HCT116 (cell line): ENCODE measurements around the gene CDH13. TPM values are rescaled to one million over a fixed set of nuclear protein-coding genes. Genes with fewer than 3 reads are reported as not detected.

ENCODE experiments used
- ATAC-seq: fragments of 200-7000 bp; cut with Tn5 transposase; 2 replicates; pipeline ENCODE4 v1.9.1; 2020; ENCODE audit warnings: mild to moderate bottlenecking, moderate library complexity
- BruUV-seq: library from RNA; stranded (reverse); fragments of 400-500 nt; replicated peaks from 2 replicates; lab custom pipeline; 2021; lab: Mats Ljungman, UMichigan
- CTCF ChIA-PET: fragments of 300-600 bp; sonication (Branson Sonifier 250); formaldehyde crosslinking; loops from one replicate; lab custom pipeline; 2021; ENCODE audit warnings: antibody characterized with exemption; lab: Charles Lee
- POLR2A ChIA-PET: fragments of 300-600, 350-600 bp; sonication (Branson Sonifier 250); formaldehyde crosslinking; loops from one replicate; lab custom pipeline; 2021; ENCODE audit warnings: antibody characterized with exemption; lab: Charles Lee
- RAD21 ChIA-PET, 2 experiments: fragments of 300-600 bp; sonication (Branson Sonifier 250); formaldehyde crosslinking; loops; one replicate each; lab custom pipeline; 2023; ENCODE audit warnings: low total read pairs in 2 of 2; ENCODE audit not compliant: uncharacterized antibody in 2 of 2, unreplicated experiment in 2 of 2, low non-redundant PET in 1 of 2; lab: Charles Lee
- DNase-seq: peaks from one replicate; pipeline ENCODE4 v3.0.0-alpha.2; 2010; ENCODE audit warnings: low read depth, low spot score
- H2AFZ ChIP-seq: fragments of 200-600 bp; shearing (Covaris generic), sonication (generic); 2 replicates; pipeline ENCODE4 v1.6.1; 2017; ENCODE audit warnings: low read depth, mixed run types, mixed read lengths, antibody characterized with exemption, low read length; ENCODE audit not compliant: poor library complexity, severe bottlenecking
- H3K27ac ChIP-seq: 2 replicates; pipeline ENCODE4 v1.5.1; 2012; ENCODE audit warnings: low read depth, low read length
- H3K27me3 ChIP-seq: fragments of 200-600 bp; sonication (generic); 2 replicates; pipeline ENCODE4 v1.6.1; 2016; ENCODE audit warnings: mixed run types, low read length, mixed read lengths; ENCODE audit not compliant: insufficient read depth
- H3K36me3 ChIP-seq, 2 experiments: fragments of 200-500 bp in 1 of 2; fragments of 200-600 bp in 1 of 2; sonication (Bioruptor generic) in 1 of 2; sonication (generic) in 1 of 2; 2 replicates each; pipeline versions ENCODE4 v1.5.1 to v1.6.1; 2014 to 2016; ENCODE audit warnings: low read length in 2 of 2, inconsistent platforms in 1 of 2, mixed read lengths in 1 of 2, mixed run types in 1 of 2; ENCODE audit not compliant: insufficient read depth in 2 of 2, control insufficient read depth in 1 of 2
- H3K4me1 ChIP-seq, 2 experiments: fragments of 200-600 bp in 1 of 2; sonication (generic) in 1 of 2; 2 replicates each; pipeline versions ENCODE4 v1.5.1 to v1.6.1; 2012 to 2017; ENCODE audit warnings: low read length in 2 of 2, inconsistent platforms in 1 of 2, mild to moderate bottlenecking in 1 of 2, mixed read lengths in 1 of 2, mixed run types in 1 of 2, moderate library complexity in 1 of 2; ENCODE audit not compliant: insufficient read depth in 2 of 2, control insufficient read depth in 1 of 2
- H3K4me2 ChIP-seq: fragments of 200-600 bp; sonication (generic); 2 replicates; pipeline ENCODE4 v1.6.1; 2017; ENCODE audit warnings: mixed run types, low read length, mixed read lengths
- H3K4me3 ChIP-seq, 2 experiments: fragments of 200-600 bp in 1 of 2; sonication (generic) in 1 of 2; replicated peaks in 1 of 2; 2 replicates each; pipeline ENCODE4 v1.5.1; 2011 to 2016; ENCODE audit warnings: low read length in 2 of 2, control low read depth in 1 of 2, low read depth in 1 of 2, mild to moderate bottlenecking in 1 of 2, mixed read lengths in 1 of 2, mixed run types in 1 of 2
- H3K79me2 ChIP-seq: fragments of 200-600 bp; sonication (generic); 2 replicates; pipeline ENCODE4 v1.6.1; 2017; ENCODE audit warnings: mild to moderate bottlenecking, mixed run types, low read length, moderate library complexity, mixed read lengths; ENCODE audit not compliant: insufficient read depth
- H3K9ac ChIP-seq: fragments of 200-600 bp; sonication (generic); 2 replicates; pipeline ENCODE4 v1.6.1; 2016; ENCODE audit warnings: low read length, mixed read lengths
- H3K9me2 ChIP-seq: fragments of 200-600 bp; sonication (generic), shearing (Covaris generic); 2 replicates; pipeline ENCODE4 v1.6.1; 2017; ENCODE audit warnings: mixed run types, mild to moderate bottlenecking, moderate library complexity; ENCODE audit not compliant: insufficient read depth
- H3K9me3 ChIP-seq, 2 experiments: fragments of 200-500 bp in 1 of 2; fragments of 200-600 bp in 1 of 2; sonication (Bioruptor generic) in 1 of 2; sonication (generic) in 1 of 2; 2 replicates each; pipeline ENCODE4 v1.6.1; 2014 to 2017; ENCODE audit warnings: low read length in 2 of 2, mixed read lengths in 2 of 2, inconsistent platforms in 1 of 2, low read depth in 1 of 2, mild to moderate bottlenecking in 1 of 2, mixed run types in 1 of 2, moderate library complexity in 1 of 2; ENCODE audit not compliant: control insufficient read depth in 1 of 2, insufficient read depth in 1 of 2
- H4K20me1 ChIP-seq: fragments of 200-600 bp; sonication (generic), shearing (Covaris generic); 2 replicates; pipeline ENCODE4 v1.6.1; 2017; ENCODE audit warnings: mixed run types, mild to moderate bottlenecking, moderate library complexity; ENCODE audit not compliant: insufficient read depth
- CEBPB ChIP-seq: IDR thresholded peaks from 2 replicates; pipeline ENCODE4 v1.6.1; 2012; ENCODE audit warnings: low read depth
- EGR1 ChIP-seq: IDR thresholded peaks from 2 replicates; pipeline ENCODE4 v1.6.1; 2012; ENCODE audit warnings: low read depth
- EZH2 ChIP-seq: fragments of 200-600 bp; sonication (generic); IDR thresholded peaks from 2 replicates; pipeline ENCODE4 v1.6.1; 2017; ENCODE audit warnings: antibody characterized with exemption, mixed run types
- EZH2phosphoT487 ChIP-seq: fragments of 200-600 bp; IDR thresholded peaks from 2 replicates; pipeline ENCODE4 v1.6.1; 2018; ENCODE audit warnings: antibody characterized with exemption, borderline replicate concordance
- FOSL1 ChIP-seq: IDR thresholded peaks from 2 replicates; pipeline ENCODE4 v1.6.1; 2012; ENCODE audit warnings: low read depth
- JUND ChIP-seq: IDR thresholded peaks from 2 replicates; pipeline ENCODE4 v1.6.1; 2012
- MAX ChIP-seq: IDR thresholded peaks from 2 replicates; pipeline ENCODE4 v1.6.1; 2012
- POLR2A ChIP-seq: IDR thresholded peaks from 2 replicates; pipeline ENCODE4 v1.7.0; 2011; ENCODE audit warnings: borderline replicate concordance; ENCODE audit not compliant: insufficient read depth, insufficient read length; ENCODE audit errors: extremely low read depth
- POLR2AphosphoS5 ChIP-seq: IDR thresholded peaks from 2 replicates; pipeline ENCODE4 v1.6.1; 2011; ENCODE audit warnings: mild to moderate bottlenecking, low read depth, low read length, moderate library complexity
- SIN3A ChIP-seq: IDR thresholded peaks from 2 replicates; pipeline ENCODE4 v1.6.1; 2012; ENCODE audit warnings: low read depth
- SP1 ChIP-seq: IDR thresholded peaks from 2 replicates; pipeline ENCODE4 v1.6.1; 2012; ENCODE audit warnings: low read depth
- TCF7L2 ChIP-seq: IDR thresholded peaks from 2 replicates; pipeline ENCODE4 v1.7.0; 2011; ENCODE audit warnings: borderline replicate concordance, inconsistent platforms; ENCODE audit not compliant: insufficient read depth, insufficient read length; ENCODE audit errors: extremely low read depth
- ZFX ChIP-seq: fragments of 450-650 bp; IDR thresholded peaks from 2 replicates; pipeline ENCODE4 v1.6.1; 2017
- ZNF274 ChIP-seq: fragments of 200-500 bp; sonication (Bioruptor generic); IDR thresholded peaks from 2 replicates; pipeline ENCODE4 v1.6.1; 2014; ENCODE audit warnings: mild to moderate bottlenecking, low read depth, low read length, inconsistent platforms
- intact Hi-C: fragments of 100-400 bp; cut with micrococcal nuclease; formaldehyde crosslinking; loops from 2 replicates; pipeline ENCODE4 v1.10.0; 2022
- total RNA-seq: library from RNA; stranded (reverse); gene quantifications from one replicate; pipeline ENCODE4 v1.2.1, GENCODE V29; 2021; ENCODE audit not compliant: unreplicated experiment
- TF ChIP-seq, protein P1 (sequence below): IDR thresholded peaks from 2 replicates; pipeline ENCODE4 v1.6.1; 2012
- TF ChIP-seq, protein P2 (sequence below): IDR thresholded peaks from 2 replicates; pipeline ENCODE4 v1.6.1; 2012; ENCODE audit warnings: low read depth

CDH13 gene
- total RNA-seq, 1 experiment from 2014 or later = not detected

- no peak for TF ChIP-seq ZFX
- TF ChIP-seq SP1 = no peak
- no peak for TF ChIP-seq MAX
- no peak for TF ChIP-seq POLR2AphosphoS5
- TF ChIP-seq POLR2A = no peak
- no peak for TF ChIP-seq EZH2phosphoT487
- TF ChIP-seq SIN3A = no peak
- no peak for TF ChIP-seq JUND
- TF ChIP-seq FOSL1 = no peak
- no peak for TF ChIP-seq EGR1
- no peak for TF ChIP-seq ZNF274
- no peak for TF ChIP-seq TCF7L2
- no peak for TF ChIP-seq EZH2
- TF ChIP-seq, protein P1, sequence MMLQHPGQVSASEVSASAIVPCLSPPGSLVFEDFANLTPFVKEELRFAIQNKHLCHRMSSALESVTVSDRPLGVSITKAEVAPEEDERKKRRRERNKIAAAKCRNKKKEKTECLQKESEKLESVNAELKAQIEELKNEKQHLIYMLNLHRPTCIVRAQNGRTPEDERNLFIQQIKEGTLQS = no peak
- no peak for TF ChIP-seq CEBPB
- TF ChIP-seq, protein P2, sequence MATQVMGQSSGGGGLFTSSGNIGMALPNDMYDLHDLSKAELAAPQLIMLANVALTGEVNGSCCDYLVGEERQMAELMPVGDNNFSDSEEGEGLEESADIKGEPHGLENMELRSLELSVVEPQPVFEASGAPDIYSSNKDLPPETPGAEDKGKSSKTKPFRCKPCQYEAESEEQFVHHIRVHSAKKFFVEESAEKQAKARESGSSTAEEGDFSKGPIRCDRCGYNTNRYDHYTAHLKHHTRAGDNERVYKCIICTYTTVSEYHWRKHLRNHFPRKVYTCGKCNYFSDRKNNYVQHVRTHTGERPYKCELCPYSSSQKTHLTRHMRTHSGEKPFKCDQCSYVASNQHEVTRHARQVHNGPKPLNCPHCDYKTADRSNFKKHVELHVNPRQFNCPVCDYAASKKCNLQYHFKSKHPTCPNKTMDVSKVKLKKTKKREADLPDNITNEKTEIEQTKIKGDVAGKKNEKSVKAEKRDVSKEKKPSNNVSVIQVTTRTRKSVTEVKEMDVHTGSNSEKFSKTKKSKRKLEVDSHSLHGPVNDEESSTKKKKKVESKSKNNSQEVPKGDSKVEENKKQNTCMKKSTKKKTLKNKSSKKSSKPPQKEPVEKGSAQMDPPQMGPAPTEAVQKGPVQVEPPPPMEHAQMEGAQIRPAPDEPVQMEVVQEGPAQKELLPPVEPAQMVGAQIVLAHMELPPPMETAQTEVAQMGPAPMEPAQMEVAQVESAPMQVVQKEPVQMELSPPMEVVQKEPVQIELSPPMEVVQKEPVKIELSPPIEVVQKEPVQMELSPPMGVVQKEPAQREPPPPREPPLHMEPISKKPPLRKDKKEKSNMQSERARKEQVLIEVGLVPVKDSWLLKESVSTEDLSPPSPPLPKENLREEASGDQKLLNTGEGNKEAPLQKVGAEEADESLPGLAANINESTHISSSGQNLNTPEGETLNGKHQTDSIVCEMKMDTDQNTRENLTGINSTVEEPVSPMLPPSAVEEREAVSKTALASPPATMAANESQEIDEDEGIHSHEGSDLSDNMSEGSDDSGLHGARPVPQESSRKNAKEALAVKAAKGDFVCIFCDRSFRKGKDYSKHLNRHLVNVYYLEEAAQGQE = no peak
- BruUV-seq = no TSS peak
- no peaks in the 10 kb centered on the region for H3K9me2 ChIP-seq
- H3K27ac ChIP-seq = no peak overlapping the region
- no peaks in the 10 kb centered on the region for H4K20me1 ChIP-seq
- ChIA-PET CTCF (no interaction called here), POLR2A (no interaction called here), RAD21 (no interaction called here)
- H3K79me2 ChIP-seq = no peaks in the 10 kb centered on the region
- H3K27me3 ChIP-seq = no peaks in the 10 kb centered on the region
- no peak for ATAC-seq
- H2AFZ ChIP-seq = no peak overlapping the region
- no peak overlapping the region for H3K4me2 ChIP-seq
- no peak overlapping the region for H3K9ac ChIP-seq
- H3K4me1 ChIP-seq = no peaks in the 10 kb centered on the region
- H3K4me3 ChIP-seq = no peak overlapping the region
- peaks cover 29% of the 10 kb centered on the region in 2 experiments; a peak in 2 of 4 replicates for H3K9me3 ChIP-seq
- intact Hi-C loops = no loop called here
- H3K36me3 ChIP-seq = no peaks in the 10 kb centered on the region
- no peak for DNase-seq
Observed at GRCh38 chr16:82886146-82886545, 259.4 kb downstream of the CDH13 start.
